LHCN-M2 (cell line): ENCODE measurements around the gene CRAMP1. TPM values are rescaled to one million over a fixed set of nuclear protein-coding genes. Genes with fewer than 3 reads are reported as not detected.

Source experiments
- DNase-seq: peaks from one replicate; pipeline ENCODE4 v3.0.0-alpha.2; 2012; ENCODE audit warnings: low read depth
- total RNA-seq: library from RNA; depleted of rRNA; stranded (reverse); fragments of >200 nt; gene quantifications from 2 replicates; pipeline ENCODE4 v1.2.3, GENCODE V29; 2014

The CRAMP1 gene
- total RNA-seq, 1 experiment from 2014 or later = 7.9 TPM

GRCh38 chr16:1601031-1601430 is 11.1 kb upstream of the CRAMP1 start:
- DNase-seq = no peak

DNA sequence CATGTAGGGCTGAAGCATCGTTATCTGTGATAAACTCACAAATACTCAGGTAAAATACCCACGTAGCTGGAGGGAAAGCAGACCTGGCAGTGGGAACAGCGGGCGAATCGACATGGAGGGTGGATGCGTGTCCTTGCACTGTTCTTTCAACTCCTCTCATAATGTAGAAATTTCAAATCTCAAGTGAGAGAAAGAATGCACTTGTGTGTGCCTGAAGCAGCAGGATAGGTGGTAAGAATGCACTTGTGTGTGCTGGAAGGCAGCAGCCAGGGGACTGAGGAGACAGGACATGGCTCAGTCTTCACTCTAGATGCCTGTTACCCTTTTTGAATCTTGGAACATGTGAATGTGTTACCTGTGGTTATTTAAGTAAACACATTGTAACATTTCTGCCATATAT is 10.7 kb upstream of the CRAMP1 start:
- no peak for DNase-seq

GRCh38 chr16:1602285-1602684 is 9.9 kb upstream of the CRAMP1 start:
- DNase-seq = no peak

GRCh38 chr16:1606774-1607173 is 5.4 kb upstream of the CRAMP1 start:
- no peak for DNase-seq

- DNase-seq = no peak
Observed at GRCh38 chr16:1607971-1608370, 4.2 kb upstream of the CRAMP1 start.

GRCh38 chr16:1610071-1610898 is 1.9 kb upstream of the CRAMP1 start:
- peak; percentile 81 for DNase-seq

DNA sequence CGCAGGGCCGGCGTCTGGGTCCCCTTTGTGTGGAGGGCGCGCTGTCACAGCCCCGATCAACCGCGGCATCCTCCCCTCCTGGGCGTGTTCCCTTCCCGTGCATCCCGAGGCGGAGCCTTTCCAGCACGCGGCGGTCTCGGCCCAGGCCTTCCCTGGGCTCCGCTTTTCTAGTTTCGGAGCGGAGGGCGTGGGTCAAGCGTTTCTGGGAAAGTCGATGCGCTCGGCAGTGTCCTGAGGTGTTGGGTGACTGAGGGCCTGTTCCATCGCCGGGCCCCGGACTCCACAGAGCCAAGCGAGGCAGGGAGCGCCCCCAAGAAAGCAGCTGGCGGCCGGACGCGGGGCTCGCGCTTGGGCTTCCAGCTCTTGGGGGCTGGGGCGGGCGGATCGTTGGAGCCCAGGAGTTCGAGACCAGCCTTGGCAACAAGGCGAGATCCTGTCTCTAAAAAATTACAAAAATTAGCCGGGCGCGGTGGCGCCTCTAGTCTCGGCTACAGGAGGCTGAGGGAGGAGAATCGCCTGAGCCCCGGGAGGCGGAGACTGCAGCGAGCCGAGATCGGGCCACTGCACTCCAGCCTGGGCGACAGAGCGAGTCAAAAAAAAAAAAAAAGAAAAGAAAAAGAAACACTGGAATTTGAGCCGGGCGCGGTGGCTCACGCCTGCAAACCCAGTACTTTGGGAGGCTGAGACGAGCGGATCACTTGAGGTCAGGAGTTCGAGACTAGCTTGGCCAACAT is 1.1 kb upstream of the CRAMP1 start:
- DNase-seq = no peak

- no peak for DNase-seq
Observed at GRCh38 chr16:1613211-1613622, 1.1 kb downstream of the CRAMP1 start.

GRCh38 chr16:1613728-1614455 is 1.7 kb downstream of the CRAMP1 start:
- DNase-seq = peak; percentile 4

- peak; percentile 29 for DNase-seq
Observed at GRCh38 chr16:1614456-1615102, 2.4 kb downstream of the CRAMP1 start.

DNA sequence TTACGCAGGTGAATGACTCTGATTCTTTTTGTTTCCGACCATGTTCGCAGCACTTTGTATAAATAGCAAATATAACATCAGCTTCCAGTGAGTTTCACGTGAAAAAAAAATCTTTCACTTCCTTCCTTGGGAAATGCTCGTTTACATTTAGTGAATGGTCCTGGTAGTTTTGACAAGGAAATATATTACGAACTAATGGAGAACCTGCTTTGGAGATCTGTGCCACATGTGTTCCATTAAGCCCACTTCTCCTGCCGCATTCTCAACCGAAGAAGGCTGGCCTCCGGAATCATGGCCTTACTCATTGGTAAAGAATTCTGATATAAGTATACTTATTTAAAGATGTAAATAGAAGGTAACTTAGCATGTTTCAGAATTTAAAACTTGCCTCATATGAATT is 3.6 kb downstream of the CRAMP1 start:
- no peak for DNase-seq

DNA sequence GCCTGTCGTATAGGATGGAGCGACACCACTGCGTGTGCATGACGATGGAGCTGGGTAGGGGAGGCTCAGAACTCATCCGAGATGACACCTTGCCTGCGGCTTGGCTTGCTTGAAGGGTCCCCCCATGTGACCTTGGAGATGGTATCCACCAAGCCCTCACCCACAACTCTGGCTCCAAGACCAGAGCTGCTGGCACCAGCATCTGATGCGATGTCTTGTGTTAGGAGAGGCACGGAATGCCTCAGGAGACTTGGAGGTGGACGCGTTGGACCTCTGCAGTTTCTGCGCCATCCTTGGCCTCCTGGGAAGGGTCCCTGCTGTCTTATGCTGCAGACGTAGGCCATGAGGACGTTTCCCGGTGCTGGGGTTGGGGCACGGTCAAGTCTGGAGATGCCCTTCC is 7.8 kb downstream of the CRAMP1 start:
- no peak for DNase-seq

GRCh38 chr16:1620391-1620790 is 8.2 kb downstream of the CRAMP1 start:
- DNase-seq = no peak

GRCh38 chr16:1621851-1622250 is 9.7 kb downstream of the CRAMP1 start:
- no peak for DNase-seq

DNA sequence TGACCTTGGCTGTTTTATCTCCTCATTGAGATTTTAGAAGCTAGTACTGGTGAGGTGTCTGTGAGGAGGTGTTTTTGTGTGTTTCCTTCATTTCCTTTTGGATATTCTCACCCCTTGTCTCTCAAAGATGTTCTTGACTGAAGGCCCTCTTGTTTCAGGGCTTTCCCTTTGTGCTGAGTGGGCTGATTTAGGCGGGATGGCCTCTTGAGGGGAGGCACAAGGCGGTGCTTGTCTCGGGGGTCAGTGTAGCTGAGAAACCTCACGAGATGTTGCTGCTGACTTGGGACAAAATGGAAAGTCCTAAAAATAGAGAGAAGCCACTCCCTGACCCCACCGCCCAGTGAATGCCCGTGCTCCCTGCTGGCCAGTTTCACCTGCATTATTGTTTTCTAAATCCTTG is 14.2 kb downstream of the CRAMP1 start:
- no peak for DNase-seq

DNA sequence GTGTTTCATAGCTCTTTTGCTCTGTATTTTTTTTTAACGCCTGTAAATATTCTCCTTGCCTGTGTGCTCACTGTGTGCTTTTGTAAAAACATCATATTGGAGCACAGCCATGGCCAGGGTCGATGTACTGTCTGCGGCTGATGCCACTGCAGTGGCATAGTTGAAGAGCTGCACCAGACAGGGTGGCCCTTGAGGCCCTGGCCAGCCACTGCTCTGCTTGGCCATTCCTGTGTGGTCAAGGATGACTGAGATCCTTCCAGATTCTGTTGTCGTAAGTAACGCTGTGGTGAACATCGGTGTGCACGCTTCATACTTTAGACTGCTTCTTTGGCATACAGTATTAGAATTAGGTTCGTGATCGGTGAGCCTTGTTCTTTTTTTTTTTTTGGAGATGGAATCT is 14.6 kb downstream of the CRAMP1 start:
- DNase-seq = no peak

GRCh38 chr16:1630450-1631213 is 18.5 kb downstream of the CRAMP1 start:
- no peak for DNase-seq

DNA sequence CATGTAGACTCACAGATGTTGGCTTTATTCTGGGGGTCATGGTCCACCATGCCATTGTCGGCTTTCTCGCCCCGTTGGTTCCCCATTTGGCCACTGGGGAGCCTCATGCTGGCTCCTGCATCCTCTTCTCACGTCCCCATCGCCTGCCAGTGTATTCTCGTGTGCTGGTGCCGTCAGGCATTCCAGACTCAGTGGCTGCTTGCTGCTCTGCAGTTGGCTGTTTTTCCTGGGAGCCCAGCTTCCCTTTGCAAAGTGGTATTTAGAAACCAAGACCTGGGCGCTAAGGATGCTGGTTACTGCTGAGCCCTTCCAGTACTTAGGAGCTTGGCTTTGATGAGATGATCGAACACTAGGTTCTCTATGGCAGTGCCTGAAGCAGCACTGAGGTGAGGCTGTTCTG is 19.1 kb downstream of the CRAMP1 start:
- no peak for DNase-seq

- no peak for DNase-seq
Observed at GRCh38 chr16:1631931-1632637, 19.9 kb downstream of the CRAMP1 start.

DNA sequence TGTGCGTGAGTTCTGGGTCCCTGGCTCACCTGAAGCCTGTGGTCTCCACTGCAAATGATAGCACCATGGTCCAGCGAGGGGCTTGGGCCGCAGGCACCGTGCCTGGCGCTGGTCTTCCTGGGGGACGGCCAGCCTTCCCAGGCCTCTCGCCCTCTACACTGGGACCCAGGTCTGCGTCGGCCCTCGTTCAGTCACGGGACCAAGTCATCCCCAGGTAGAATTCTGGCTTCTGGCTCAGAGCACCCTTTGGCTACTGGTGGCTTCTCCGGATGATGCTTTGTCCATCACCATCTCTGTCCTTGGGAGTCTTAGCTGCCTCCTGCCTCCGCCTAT is 20.4 kb downstream of the CRAMP1 start:
- no peak for DNase-seq

- DNase-seq = no peak
Observed at GRCh38 chr16:1633310-1633709, 21.1 kb downstream of the CRAMP1 start.
